ENCODE data around the gene S1PR5. TPM values are rescaled to one million over a fixed set of nuclear protein-coding genes. Genes with fewer than 3 reads are reported as not detected.

The S1PR5 gene
- total and polyA plus RNA-seq, 9 of the 15 experiments (the other 6 are each of a cell fraction or from before 2014, with no cell fraction given): 0.03 to 0.54 (median 0.35) TPM; not detected in 4

DNA sequence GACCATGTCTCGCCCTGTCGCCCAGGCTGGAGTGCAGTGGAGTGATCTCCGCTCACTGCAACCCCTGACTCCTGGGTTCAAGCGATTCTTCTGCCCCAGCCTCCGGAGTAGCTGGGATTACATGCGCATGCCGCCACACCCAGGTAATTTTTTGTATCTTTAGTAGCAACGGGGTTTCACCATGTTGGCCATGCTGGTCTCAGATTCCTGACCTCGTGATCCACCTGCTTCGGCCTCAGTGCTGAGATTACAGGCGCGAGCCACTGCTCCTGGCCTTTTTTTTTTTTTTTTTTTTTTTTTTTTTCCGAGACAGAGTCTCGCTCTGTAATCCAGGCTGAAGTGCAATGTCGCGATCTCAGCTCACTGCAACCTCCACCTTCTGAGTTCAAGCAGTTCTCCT, 9.2 kb downstream of the S1PR5 start:
- intact Hi-C loops (cut with micrococcal nuclease): loop anchor here (5.0 kb wide), 1 partner anchor 34 kb away; the partner anchor contains the start of gene ATG4D
- Histone ChIP-seq H4K20me1 (replicated peaks; ENCODE audit: control insufficient read depth, insufficient read depth, low read length) (no peaks in the 10 kb centered on the region), H3K9ac (ENCODE audit: insufficient read depth in 1 of 2, low read depth in 2 of 2, low read length in 2 of 2) (no peak overlapping the region), H3K27ac (ENCODE audit: extremely low read depth, low read depth, low read length) (no peak overlapping the region), H3K4me1 (replicated peaks in 1 of 2; ENCODE audit: control insufficient read depth in 2 of 2, insufficient read depth in 2 of 2, low read length in 2 of 2) (peaks cover 0 to 34% of the 10 kb centered on the region in 2 experiments; a peak in 3 of 5 replicates), H2AFZ (ENCODE audit: low read depth, low read length) (no peak overlapping the region), H3K9me1 (ENCODE audit: control insufficient read depth, insufficient read depth, low read length) (no peaks in the 10 kb centered on the region), H3K4me3 (no peak overlapping the region), H3K4me2 (ENCODE audit: insufficient read depth, low read length) (no peak overlapping the region), H3K79me2 (ENCODE audit: control insufficient read depth, insufficient read depth, low read length) (peaks cover 6% of the 10 kb centered on the region; the same call in 2 of the 3 replicates), H3K27me3 (ENCODE audit: control insufficient read depth in 2 of 2, insufficient read depth in 2 of 2, low read length in 2 of 2) (peaks cover 0 to 1% of the 10 kb centered on the region in 2 experiments; a peak in 2 of 5 replicates), H3K9me3 (replicated peaks; ENCODE audit: control insufficient read depth, insufficient read depth, low read depth, low read length) (no peaks in the 10 kb centered on the region), H3K36me3 (ENCODE audit: control insufficient read depth, insufficient read depth, low read length) (no peaks in the 10 kb centered on the region)
- no TSS peak for BruUV-seq (replicated peaks)
- in situ Hi-C loops (cut with MboI): no loop called here
- no peak for FAIRE-seq
- POLR2A ChIA-PET: interaction anchor here (0.8 to 2.1 kb wide), 3 partner anchors 15 to 48 kb away, joined by 3 to 8 read pairs (median 5); no protein-coding TSS in a partner anchor
- TF ChIP-seq ARID2 (IDR thresholded peaks at IDR 0.05): no peak
- no peak for TF ChIP-seq ZNF445 (CRISPR knock-in tag; IDR thresholded peaks at IDR 0.05; ENCODE audit: low read depth)
- no peak for TF ChIP-seq BHLHE40 (IDR thresholded peaks at IDR 0.05; ENCODE audit: low read length)
- 0 out of 4 replicates have a peak, but pooled peaks of 1 of the 2 experiments have one; percentile 14 for TF ChIP-seq KDM1A (IDR thresholded peaks at IDR 0.05)
- no peak for TF ChIP-seq KLF13 (tag; IDR thresholded peaks at IDR 0.05; ENCODE audit: borderline replicate concordance, low read depth)
- TF ChIP-seq, protein P1, sequence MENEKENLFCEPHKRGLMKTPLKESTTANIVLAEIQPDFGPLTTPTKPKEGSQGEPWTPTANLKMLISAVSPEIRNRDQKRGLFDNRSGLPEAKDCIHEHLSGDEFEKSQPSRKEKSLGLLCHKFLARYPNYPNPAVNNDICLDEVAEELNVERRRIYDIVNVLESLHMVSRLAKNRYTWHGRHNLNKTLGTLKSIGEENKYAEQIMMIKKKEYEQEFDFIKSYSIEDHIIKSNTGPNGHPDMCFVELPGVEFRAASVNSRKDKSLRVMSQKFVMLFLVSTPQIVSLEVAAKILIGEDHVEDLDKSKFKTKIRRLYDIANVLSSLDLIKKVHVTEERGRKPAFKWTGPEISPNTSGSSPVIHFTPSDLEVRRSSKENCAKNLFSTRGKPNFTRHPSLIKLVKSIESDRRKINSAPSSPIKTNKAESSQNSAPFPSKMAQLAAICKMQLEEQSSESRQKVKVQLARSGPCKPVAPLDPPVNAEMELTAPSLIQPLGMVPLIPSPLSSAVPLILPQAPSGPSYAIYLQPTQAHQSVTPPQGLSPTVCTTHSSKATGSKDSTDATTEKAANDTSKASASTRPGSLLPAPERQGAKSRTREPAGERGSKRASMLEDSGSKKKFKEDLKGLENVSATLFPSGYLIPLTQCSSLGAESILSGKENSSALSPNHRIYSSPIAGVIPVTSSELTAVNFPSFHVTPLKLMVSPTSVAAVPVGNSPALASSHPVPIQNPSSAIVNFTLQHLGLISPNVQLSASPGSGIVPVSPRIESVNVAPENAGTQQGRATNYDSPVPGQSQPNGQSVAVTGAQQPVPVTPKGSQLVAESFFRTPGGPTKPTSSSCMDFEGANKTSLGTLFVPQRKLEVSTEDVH (IDR thresholded peaks at IDR 0.05; ENCODE audit: low read depth, partially characterized antibody): no peak
- DNase-seq (ENCODE audit: extremely low read depth in 1 of 4, low spot score in 3 of 4): no peak
- ATAC-seq: no peak
- 64% methylated on average over 11 of the region's 16 CpGs for WGBS (ENCODE audit: insufficient coverage, low coverage, missing lambda C conversion rate)
- CTCF ChIA-PET (ENCODE audit: low intra/inter-chr PET ratio): no interaction called here

Data from K562 (cell line).